Esophagus muscularis mucosa (tissue), 4 donors: ENCODE results near the gene ZCCHC17. TPM values are rescaled to one million over a fixed set of nuclear protein-coding genes. Genes with fewer than 3 reads are reported as not detected.

Experiments
- DNase-seq: peaks from one replicate; pipeline ENCODE4 v3.0.0-alpha.2; 2017; ENCODE audit errors: extremely low spot score
- H3K27ac ChIP-seq, 4 donors: fragments of 200-600 bp; sonication (generic); replicated peaks in 1 of 4; 1 replicate in 3 of 4; 2 replicates in 1 of 4; pipeline ENCODE4 v1.5.1; 2016 to 2019; ENCODE audit warnings: mild to moderate bottlenecking in 1 of 4
- H3K27me3 ChIP-seq, 4 donors: fragments of 200-600 bp; sonication (generic); one replicate each; pipeline versions ENCODE4 v1.5.1 to v1.6.0; 2016 to 2019
- H3K36me3 ChIP-seq, 4 donors: fragments of 200-600 bp; sonication (generic); one replicate each; pipeline ENCODE4 v1.5.1; 2016 to 2019
- H3K4me1 ChIP-seq, 4 donors: fragments of 200-600 bp; sonication (generic); one replicate each; pipeline ENCODE4 v1.5.1; 2016 to 2019
- H3K4me3 ChIP-seq, 4 donors: fragments of 200-600 bp; sonication (generic); 1 replicate in 2 of 4; 2 replicates in 2 of 4; pipeline ENCODE4 v1.5.1; 2016 to 2019; ENCODE audit warnings: mild to moderate bottlenecking in 4 of 4, moderate library complexity in 1 of 4
- H3K9me3 ChIP-seq, 4 donors: fragments of 200-600 bp; sonication (generic); 1 replicate in 3 of 4; 2 replicates in 1 of 4; pipeline ENCODE4 v1.5.1; 2016 to 2019
- CTCF ChIP-seq, 3 experiments: fragments of 200-600 bp in 2 of 3; fragments of 450-650 bp in 1 of 3; sonication (generic) in 2 of 3; IDR thresholded peaks; one replicate each; pipeline ENCODE4 v1.5.1; 2017 to 2019; ENCODE audit warnings: antibody characterized with exemption in 3 of 3, mild to moderate bottlenecking in 2 of 3, moderate library complexity in 1 of 3
- EP300 ChIP-seq: sonication (generic); formaldehyde crosslinking; IDR thresholded peaks from one replicate; pipeline ENCODE4 v1.6.1; 2017; ENCODE audit warnings: antibody characterized with exemption
- POLR2A ChIP-seq: fragments of 450-650 bp; IDR thresholded peaks from one replicate; pipeline ENCODE4 v1.6.1; 2017; ENCODE audit warnings: antibody characterized with exemption, moderate library complexity, mild to moderate bottlenecking, low read depth
- POLR2AphosphoS5 ChIP-seq, 2 donors: sonication (generic); formaldehyde crosslinking; IDR thresholded peaks; one replicate each; pipeline ENCODE4 v1.6.1; 2017; ENCODE audit warnings: antibody characterized with exemption in 2 of 2
- WGBS: methylation state at CpG from one replicate; pipeline ENCODE4 v1.1.5; 2018; 5-methylcytosine and 5-hydroxymethylcytosine counted together
- intact Hi-C: fragments of 100-400 bp; cut with DNase I; formaldehyde crosslinking; loops from one replicate; pipeline ENCODE4 v1.15.1; 2023
- total RNA-seq, 4 donors: library from RNA; depleted of rRNA; stranded (reverse); fragments of >200 nt; gene quantifications; one replicate each; pipeline versions ENCODE4 v1.1.0 to v1.2.1, GENCODE V29; 2016

The ZCCHC17 gene
- total RNA-seq, 4 donors from 2014 or later, result 20.9 to 29.6 (median 26.1) TPM

GRCh38 chr1:31310198-31310597, 13.4 kb downstream of the ZCCHC17 start:
- peaks cover 0 to 9% (median 5%) of the 10 kb centered on the region in 4 donors for H3K4me1 ChIP-seq
- no peaks in the 10 kb centered on the region for H3K9me3 ChIP-seq
- H3K4me3 ChIP-seq, result no peak overlapping the region
- no peak for TF ChIP-seq EP300
- TF ChIP-seq CTCF (IDR thresholded peaks at IDR 0.05), result no peak
- no peak for TF ChIP-seq POLR2A
- no peak for TF ChIP-seq POLR2AphosphoS5 (IDR thresholded peaks at IDR 0.05)
- H3K27ac ChIP-seq, result no peak overlapping the region
- intact Hi-C loops, result no loop called here
- 86% methylated on average over 4 of the region's 4 CpGs for WGBS
- H3K27me3 ChIP-seq, result no peaks in the 10 kb centered on the region
- DNase-seq, result no peak
- H3K36me3 ChIP-seq, result peaks cover 0 to 56% (median 40%) of the 10 kb centered on the region in 4 donors

GRCh38 chr1:31315902-31316301, 19.1 kb downstream of the ZCCHC17 start:
- peaks cover 10 to 99% (median 75%) of the 10 kb centered on the region in 4 donors for H3K36me3 ChIP-seq
- 93% methylated on average over 3 of the region's 3 CpGs for WGBS

GRCh38 chr1:31318146-31318545, 21.3 kb downstream of the ZCCHC17 start:
- Histone ChIP-seq H3K36me3 (peaks cover 10 to 84% (median 59%) of the 10 kb centered on the region in 4 donors), H3K4me1 (no peaks in the 10 kb centered on the region), H3K27ac (no peak overlapping the region), H3K4me3 (no peak overlapping the region), H3K27me3 (no peaks in the 10 kb centered on the region), H3K9me3 (no peaks in the 10 kb centered on the region)
- no peak for DNase-seq
- intact Hi-C loops, result no loop called here
- WGBS, result 80% methylated on average over 1 of the region's 1 CpG
- TF ChIP-seq POLR2A (no peak), EP300 (no peak)

More at GRCh38 chr1:31315902-31316301, 19.1 kb downstream of the ZCCHC17 start:
- no peak for TF ChIP-seq POLR2A
- no peak for TF ChIP-seq POLR2AphosphoS5 (IDR thresholded peaks at IDR 0.05)
- TF ChIP-seq EP300, result no peak
- TF ChIP-seq CTCF (IDR thresholded peaks at IDR 0.05), result no peak
- Histone ChIP-seq H3K4me1 (no peaks in the 10 kb centered on the region), H3K4me3 (no peak overlapping the region), H3K9me3 (no peaks in the 10 kb centered on the region), H3K27ac (no peak overlapping the region), H3K27me3 (no peaks in the 10 kb centered on the region)
- intact Hi-C loops, result no loop called here
- DNase-seq, result no peak

DNA sequence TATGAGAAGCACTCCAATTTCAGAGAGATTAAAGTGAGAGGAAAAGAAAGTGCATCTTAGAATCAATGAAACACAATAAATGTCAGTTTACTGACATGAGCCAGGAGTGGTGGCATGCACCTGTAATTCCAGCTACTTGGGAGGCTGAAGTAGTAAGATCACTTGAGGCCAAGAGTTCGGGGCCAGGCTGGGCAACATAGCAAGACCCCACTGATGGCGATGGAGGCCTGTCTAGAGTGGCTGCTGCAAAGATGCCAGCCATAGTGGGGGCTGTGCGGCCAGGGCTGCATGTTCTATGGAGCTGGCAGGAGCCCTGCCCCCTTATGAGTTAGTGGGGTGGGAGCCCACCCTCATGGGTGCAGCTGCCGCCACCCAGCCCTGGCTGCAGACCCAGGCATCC, 27.3 kb downstream of the ZCCHC17 start:
- no peaks in the 10 kb centered on the region for H3K27me3 ChIP-seq
- H3K4me1 ChIP-seq, result peaks cover 0 to 4% (median 0%) of the 10 kb centered on the region in 4 donors
- intact Hi-C loops, result no loop called here
- peaks cover 6 to 50% (median 32%) of the 10 kb centered on the region in 4 donors for H3K36me3 ChIP-seq
- TF ChIP-seq EP300 (no peak), POLR2AphosphoS5 (IDR thresholded peaks at IDR 0.05) (no peak), CTCF (IDR thresholded peaks at IDR 0.05) (no peak), POLR2A (no peak)
- no peak overlapping the region for H3K27ac ChIP-seq
- no peaks in the 10 kb centered on the region for H3K9me3 ChIP-seq
- DNase-seq, result no peak
- 98% methylated on average over 3 of the region's 4 CpGs for WGBS
- H3K4me3 ChIP-seq, result no peak overlapping the region

DNA sequence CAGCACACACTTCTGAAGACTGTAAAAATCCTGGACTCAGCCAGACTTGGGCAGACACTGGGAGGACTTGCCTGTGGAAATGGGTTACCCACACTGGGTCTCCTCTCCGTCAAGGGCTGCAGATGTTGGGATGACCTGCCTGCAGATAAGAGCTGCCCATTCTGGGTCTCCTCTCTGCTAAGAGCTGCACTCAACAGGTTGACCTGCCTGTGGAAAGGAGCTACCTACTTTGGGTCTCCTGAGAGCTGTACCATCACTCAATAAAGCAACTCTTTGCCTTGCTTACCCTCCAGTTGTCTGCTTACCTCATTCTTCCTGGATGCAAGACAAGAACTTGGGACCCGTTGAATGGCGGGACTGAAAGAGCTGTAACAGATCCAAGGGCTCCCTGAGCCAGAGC, 28.2 kb downstream of the ZCCHC17 start:
- Histone ChIP-seq H3K4me3 (no peak overlapping the region), H3K9me3 (no peaks in the 10 kb centered on the region), H3K4me1 (peaks cover 0 to 4% (median 0%) of the 10 kb centered on the region in 4 donors), H3K27me3 (no peaks in the 10 kb centered on the region), H3K36me3 (peaks cover 0 to 41% (median 25%) of the 10 kb centered on the region in 4 donors), H3K27ac (no peak overlapping the region)
- no peak for TF ChIP-seq EP300
- no peak for TF ChIP-seq POLR2A
- no peak for TF ChIP-seq CTCF (IDR thresholded peaks at IDR 0.05)
- no peak for TF ChIP-seq POLR2AphosphoS5 (IDR thresholded peaks at IDR 0.05)
- 100% methylated on average over 1 of the region's 3 CpGs for WGBS
- DNase-seq, result no peak
- intact Hi-C loops, result no loop called here
